ENCODE results near the gene DUSP9.

GRCh38 chrX:153638041-153638371 is 9.0 kb upstream of the DUSP9 start:
- TF ChIP-seq YY1 (IDR thresholded peaks at IDR 0.05; ENCODE audit: insufficient read depth, insufficient read length), result no peak
- no peak for TF ChIP-seq SUZ12 (IDR thresholded peaks at IDR 0.05; ENCODE audit: extremely low read depth, insufficient read depth, insufficient read length)

All from NT2/D1 (cell line).